NCI-H82 (cell line): ENCODE measurements around the gene TMEM255A.

ENCODE experiments used
- DNase-seq: peaks from one replicate; lab custom pipeline; 2025; lab: John Stamatoyannopoulos, UW

TMEM255A gene

GRCh38 chrX:120310861-120311726 lies at the start of gene TMEM255A:
TSS of gene TMEM255A (minus strand) at chrX:120311461. CDS start at chrX:120311309, 152 bp downstream.
- DNase-seq = peak; percentile 43

GRCh38 chrX:120358737-120359456 lies 47.6 kb upstream of the TMEM255A start:
- DNase-seq = peak; percentile 47

GRCh38 chrX:120357186-120357585 lies 45.9 kb upstream of the TMEM255A start:
- DNase-seq = peak; percentile 24

GRCh38 chrX:120356084-120356483 lies 44.8 kb upstream of the TMEM255A start:
- DNase-seq = no peak

- peak; percentile 86 for DNase-seq
Measured at GRCh38 chrX:120350450-120351138, 39.3 kb upstream of the TMEM255A start.

- peak; percentile 2 for DNase-seq
Measured at GRCh38 chrX:120344566-120344965, 33.3 kb upstream of the TMEM255A start.

GRCh38 chrX:120336899-120337298 lies 25.6 kb upstream of the TMEM255A start:
- DNase-seq = no peak

- no peak for DNase-seq
Measured at GRCh38 chrX:120335289-120335688, 24.0 kb upstream of the TMEM255A start.

- no peak for DNase-seq
Measured at GRCh38 chrX:120334603-120335002, 23.3 kb upstream of the TMEM255A start.

- peak; percentile 36 for DNase-seq
Measured at GRCh38 chrX:120334151-120334550, 22.9 kb upstream of the TMEM255A start.

GRCh38 chrX:120332394-120332793 lies 21.1 kb upstream of the TMEM255A start:
- no peak for DNase-seq

GRCh38 chrX:120331116-120331515 lies 19.9 kb upstream of the TMEM255A start:
- no peak for DNase-seq

- DNase-seq = no peak
Measured at GRCh38 chrX:120321520-120322281, 10.4 kb upstream of the TMEM255A start.

- peak; percentile 87 for DNase-seq
Measured at GRCh38 chrX:120318411-120318810, 7.2 kb upstream of the TMEM255A start.

GRCh38 chrX:120316587-120317283 lies 5.5 kb upstream of the TMEM255A start:
- no peak for DNase-seq

GRCh38 chrX:120315776-120316175 lies 4.5 kb upstream of the TMEM255A start:
- DNase-seq = no peak

- no peak for DNase-seq
Measured at GRCh38 chrX:120311727-120312063, 434 bp upstream of the TMEM255A start.

GRCh38 chrX:120309873-120310705 lies 1.2 kb downstream of the TMEM255A start:
- DNase-seq = peak; percentile 41

GRCh38 chrX:120308959-120309872 lies 2.0 kb downstream of the TMEM255A start:
- peak; percentile 89 for DNase-seq
